ENCODE measurements around the gene ROBO3. TPM values are rescaled to one million over a fixed set of nuclear protein-coding genes. Genes with fewer than 3 reads are reported as not detected.

ROBO3 gene
- total and polyA plus RNA-seq, 2 of the 8 experiments (the other 6 are each of a cell fraction or from before 2014, with no cell fraction given) = 12.1 to 24.6 TPM

- H3K4me2 ChIP-seq (ENCODE audit: insufficient read depth in 1 of 2, low read depth in 2 of 2, low read length in 2 of 2) = peak overlapping the region; percentile 40 to 75
- H3K36me3 ChIP-seq (ENCODE audit: control insufficient read depth in 2 of 4, insufficient read depth in 4 of 4, low read length in 3 of 4) = no peaks in the 10 kb centered on the region
- peak overlapping the region; percentile 84; the same call in 1 of the 2 replicates for H2BK12ac ChIP-seq (ENCODE audit: low read depth, low read length)
- H3K4me3 ChIP-seq (ENCODE audit: extremely low read depth in 1 of 4, insufficient read depth in 2 of 4, low read depth in 3 of 4, low read length in 4 of 4) = peak overlapping the region; percentile 56 to 76 (median 62)
- ChIA-PET CTCF (ENCODE audit: partially characterized antibody) (interaction anchor here (0.6 to 3.0 kb wide), 28 partner anchors 8 to 468 kb away, joined by 3 to 22 read pairs (median 4); no protein-coding TSS in a partner anchor), POLR2A (ENCODE audit: partially characterized antibody) (interaction anchor here (0.6 to 1.0 kb wide), 8 partner anchors 10 to 138 kb away, joined by 3 to 4 read pairs (median 3); no protein-coding TSS in a partner anchor)
- H2AK5ac ChIP-seq (ENCODE audit: low read depth, low read length) = no peak overlapping the region
- peaks cover 0 to 12% (median 8%) of the 10 kb centered on the region in 4 experiments; a peak in 5 of 7 replicates for H3K4me1 ChIP-seq (replicated peaks in 1 of 4; ENCODE audit: control insufficient read depth in 3 of 4, insufficient read depth in 4 of 4, low read length in 3 of 4)
- 0 out of 2 replicates have a peak overlapping the region, but pooled peaks have one; percentile 61 for H2BK15ac ChIP-seq (ENCODE audit: low read length)
- peaks cover 5 to 48% (median 41%) of the 10 kb centered on the region in 4 experiments for H3K27me3 ChIP-seq (replicated peaks in 1 of 4; ENCODE audit: control insufficient read depth in 3 of 4, extremely low read depth in 1 of 4, insufficient read depth in 3 of 4, low read length in 3 of 4)
- H3K23ac ChIP-seq (ENCODE audit: insufficient read length) = no peak overlapping the region
- peak overlapping the region; percentile 68 for H4K91ac ChIP-seq (replicated peaks; ENCODE audit: insufficient read length, low read length)
- H3K14ac ChIP-seq (ENCODE audit: insufficient read length) = no peak overlapping the region
- peak overlapping the region; percentile 5 for H4K5ac ChIP-seq (ENCODE audit: insufficient read length, low read depth, low read length)
- H2BK5ac ChIP-seq (ENCODE audit: low read depth, low read length) = peak overlapping the region; percentile 24; the same call in 1 of the 2 replicates
- DNase-seq (ENCODE audit: low read depth in 1 of 2, low spot score in 2 of 2) (peak; percentile 78 to 93), FAIRE-seq (no peak)
- 2% methylated on average over 57 of the region's 69 CpGs; no CpG with 5 or more reads in 1 of the 2 experiments for WGBS, 2 experiments (ENCODE audit: extremely low coverage in 1 of 2, insufficient coverage in 1 of 2, insufficient read length in 1 of 2, insufficient replicate concordance in 2 of 2, low coverage in 1 of 2, low lambda C conversion rate in 2 of 2, missing lambda C conversion rate in 1 of 2)
- peak overlapping the region; percentile 90 for H3K18ac ChIP-seq (ENCODE audit: extremely low read depth, low read length)
- no peaks in the 10 kb centered on the region for H3K79me1 ChIP-seq (ENCODE audit: low read depth, low read length)
- H4K8ac ChIP-seq (ENCODE audit: extremely low read depth, insufficient read depth, low read length) = peak overlapping the region; percentile 86; the same call in 1 of the 2 replicates
- peak overlapping the region; percentile 54; the same call in 1 of the 2 replicates for H3K27ac ChIP-seq (ENCODE audit: low read depth, low read length)
- H2AFZ ChIP-seq (ENCODE audit: low read length) = peak overlapping the region; percentile 28; the same call in 1 of the 2 replicates
- H3K56ac ChIP-seq (replicated peaks; ENCODE audit: insufficient read length, low read depth, low read length) = peak overlapping the region; percentile 3
- no peaks in the 10 kb centered on the region for H4K20me1 ChIP-seq (replicated peaks in 1 of 2; ENCODE audit: control insufficient read depth in 1 of 2, insufficient read depth in 2 of 2, low read length in 2 of 2)
- H3K9ac ChIP-seq (replicated peaks in 1 of 4; ENCODE audit: extremely low read depth in 1 of 4, low read depth in 3 of 4, low read length in 3 of 4) = peak overlapping the region in 3 of 4 experiments; percentile 60 to 62 (median 61); a peak in 5 of 7 replicates
- no peak overlapping the region for H2BK20ac ChIP-seq (ENCODE audit: low read length)
- H3K4ac ChIP-seq (replicated peaks; ENCODE audit: insufficient read length, low read depth, low read length) = no peak overlapping the region
- no peaks in the 10 kb centered on the region for H3K79me2 ChIP-seq (ENCODE audit: control insufficient read depth in 1 of 2, insufficient read depth in 2 of 2, low read length in 2 of 2)
- H3K9me3 ChIP-seq (ENCODE audit: insufficient read depth in 2 of 2, low read depth in 1 of 2, low read length in 1 of 2) = no peaks in the 10 kb centered on the region
- H2BK120ac ChIP-seq (replicated peaks; ENCODE audit: low read depth, low read length) = no peak overlapping the region
- H3K23me2 ChIP-seq (ENCODE audit: low read depth, low read length) = peaks cover 8% of the 10 kb centered on the region; the same call in 1 of the 2 replicates
- peak; percentile 72 for TF ChIP-seq BACH1 (IDR thresholded peaks at IDR 0.05; ENCODE audit: low read length)
- peak; percentile 37; the same call in 1 of the 2 replicates for TF ChIP-seq KDM1A (IDR thresholded peaks at IDR 0.05; ENCODE audit: borderline replicate concordance, low read length)
- no peak for TF ChIP-seq FOSL1 (IDR thresholded peaks at IDR 0.05; ENCODE audit: insufficient read depth, low read depth, low read length)
- TF ChIP-seq ASH2L (IDR thresholded peaks at IDR 0.05; ENCODE audit: low read length) = peak; percentile 88
- TF ChIP-seq BCL11A (IDR thresholded peaks at IDR 0.05; ENCODE audit: low read depth in 2 of 2, low read length in 2 of 2) = no peak
- no peak for TF ChIP-seq HDAC6 (IDR thresholded peaks at IDR 0.05; ENCODE audit: low read depth, low read length)
- TF ChIP-seq TEAD4 (IDR thresholded peaks at IDR 0.05; ENCODE audit: low read depth, low read length) = no peak
- TF ChIP-seq RXRA (IDR thresholded peaks at IDR 0.05; ENCODE audit: insufficient read depth, low read depth, low read length) = no peak
- no peak for TF ChIP-seq ATF3 (IDR thresholded peaks at IDR 0.05; ENCODE audit: insufficient read depth, low read depth, low read length)
- TF ChIP-seq TAF1 (IDR thresholded peaks at IDR 0.05; ENCODE audit: low read depth, low read length) = peak; percentile 64
Measured at GRCh38 chr11:124875943-124876817, 10.9 kb downstream of the ROBO3 start.

Data from H1 (cell line).